H9 (cell line): ENCODE data around the gene NUTM2D. TPM values are rescaled to one million over a fixed set of nuclear protein-coding genes. Genes with fewer than 3 reads are reported as not detected.
"Not testable (repeated sequence)": the region's sequence is repeated elsewhere in the genome, so short reads cannot be mapped to it uniquely, and the experiment has no call there.

ENCODE experiments used
- DNase-seq: peaks from one replicate; pipeline ENCODE4 v3.0.0-alpha.2; 2017
- H2AFZ ChIP-seq: one replicate; pipeline ENCODE4 v1.6.1; 2013; ENCODE audit warnings: mild to moderate bottlenecking, low read length, control low read depth, moderate library complexity
- H2AK5ac ChIP-seq: 2 replicates; pipeline ENCODE4 v1.6.1; 2013; ENCODE audit warnings: low read length, control low read depth, mixed read lengths; ENCODE audit not compliant: insufficient read length
- H2BK120ac ChIP-seq: one replicate; pipeline ENCODE4 v1.6.1; 2013; ENCODE audit warnings: low read depth, mild to moderate bottlenecking, low read length, control low read depth, inconsistent platforms; ENCODE audit not compliant: poor library complexity, severe bottlenecking
- H2BK12ac ChIP-seq: 2 replicates; pipeline ENCODE4 v1.6.1; 2013; ENCODE audit warnings: low read length, control low read depth, mixed read lengths, low read depth; ENCODE audit not compliant: insufficient read length
- H2BK15ac ChIP-seq: 2 replicates; pipeline ENCODE4 v1.6.1; 2013; ENCODE audit warnings: low read depth, low read length, control low read depth
- H2BK20ac ChIP-seq: one replicate; pipeline ENCODE4 v1.6.1; 2013; ENCODE audit warnings: low read depth, mild to moderate bottlenecking, low read length, control low read depth, inconsistent platforms; ENCODE audit not compliant: poor library complexity, severe bottlenecking
- H2BK5ac ChIP-seq: 2 replicates; pipeline ENCODE4 v1.6.1; 2013; ENCODE audit warnings: low read length, control low read depth, mixed read lengths; ENCODE audit not compliant: insufficient read length
- H3K14ac ChIP-seq: 2 replicates; pipeline ENCODE4 v1.6.1; 2013; ENCODE audit warnings: low read length, control low read depth; ENCODE audit not compliant: insufficient read depth
- H3K18ac ChIP-seq: 2 replicates; pipeline ENCODE4 v1.6.1; 2013; ENCODE audit warnings: low read depth, mild to moderate bottlenecking, mixed read lengths, low read length, control low read depth; ENCODE audit not compliant: insufficient read length
- H3K23ac ChIP-seq: 2 replicates; pipeline ENCODE4 v1.6.1; 2013; ENCODE audit warnings: low read length, control low read depth, mixed read lengths, low read depth; ENCODE audit not compliant: insufficient read length
- H3K23me2 ChIP-seq: 2 replicates; pipeline ENCODE4 v1.6.1; 2013; ENCODE audit warnings: low read depth, mild to moderate bottlenecking, mixed read lengths, low read length, control low read depth; ENCODE audit not compliant: insufficient read length, poor library complexity, severe bottlenecking
- H3K27ac ChIP-seq: 2 replicates; pipeline ENCODE4 v1.5.1; 2013; ENCODE audit warnings: low read length, control low read depth, mixed read lengths, low read depth; ENCODE audit not compliant: insufficient read length
- H3K27me3 ChIP-seq: 2 replicates; pipeline ENCODE4 v1.6.1; 2013; ENCODE audit warnings: low read length, control low read depth, inconsistent platforms; ENCODE audit not compliant: insufficient read depth
- H3K4ac ChIP-seq: 2 replicates; pipeline ENCODE4 v1.6.1; 2013; ENCODE audit warnings: low read depth, mild to moderate bottlenecking, control low read depth, inconsistent platforms, low read length, moderate library complexity
- H3K4me1 ChIP-seq: 2 replicates; pipeline ENCODE4 v1.6.1; 2013; ENCODE audit warnings: low read length, control low read depth, inconsistent platforms; ENCODE audit not compliant: insufficient read depth
- H3K4me2 ChIP-seq: 2 replicates; pipeline ENCODE4 v1.6.1; 2013; ENCODE audit warnings: low read length, control low read depth, mixed read lengths; ENCODE audit not compliant: insufficient read length, insufficient read depth
- H3K56ac ChIP-seq: 2 replicates; pipeline ENCODE4 v1.6.1; 2013; ENCODE audit warnings: low read depth, mild to moderate bottlenecking, mixed read lengths, low read length, control low read depth; ENCODE audit not compliant: insufficient read length
- H3K79me1 ChIP-seq: 2 replicates; pipeline ENCODE4 v1.6.1; 2013; ENCODE audit warnings: low read depth, mild to moderate bottlenecking, moderate library complexity, low read length, control low read depth, inconsistent platforms; ENCODE audit not compliant: insufficient read depth, poor library complexity, severe bottlenecking
- H3K79me2 ChIP-seq: 2 replicates; pipeline ENCODE4 v1.6.1; 2013; ENCODE audit warnings: low read length, control low read depth, inconsistent platforms; ENCODE audit not compliant: insufficient read depth
- H3K9ac ChIP-seq: 2 replicates; pipeline ENCODE4 v1.6.1; 2013; ENCODE audit warnings: low read length, control low read depth, mixed read lengths; ENCODE audit not compliant: insufficient read length; ENCODE audit errors: extremely low read depth
- H3K9me3 ChIP-seq: one replicate; pipeline ENCODE4 v1.6.1; 2013; ENCODE audit warnings: low read depth, low read length, inconsistent platforms; ENCODE audit not compliant: control insufficient read depth
- H3T11ph ChIP-seq: one replicate; pipeline ENCODE4 v1.6.1; 2013; ENCODE audit warnings: mild to moderate bottlenecking, low read length, control low read depth, inconsistent platforms
- H4K20me1 ChIP-seq: one replicate; pipeline ENCODE4 v1.6.1; 2013; ENCODE audit not compliant: control insufficient read depth, insufficient read length, insufficient read depth
- H4K5ac ChIP-seq: 2 replicates; pipeline ENCODE4 v1.6.1; 2013; ENCODE audit warnings: low read depth, mild to moderate bottlenecking, mixed read lengths, low read length, control low read depth; ENCODE audit not compliant: insufficient read length
- H4K8ac ChIP-seq: replicated peaks from 2 replicates; pipeline ENCODE4 v1.6.1; 2013; ENCODE audit warnings: low read length, control low read depth, mixed read lengths, low read depth; ENCODE audit not compliant: insufficient read length
- H4K91ac ChIP-seq: 2 replicates; pipeline ENCODE4 v1.6.1; 2013; ENCODE audit warnings: low read depth, mild to moderate bottlenecking, moderate library complexity, mixed read lengths, low read length, control low read depth; ENCODE audit not compliant: insufficient read length
- H3K27ac Mint-ChIP-seq, 3 experiments: 2 replicates in 2 of 3; 3 replicates in 1 of 3; pipeline ENCODE4 v1.8.0; 2020 to 2021; ENCODE audit warnings: mixed read lengths in 3 of 3, mild to moderate bottlenecking in 1 of 3, moderate library complexity in 1 of 3
- H3K27me3 Mint-ChIP-seq: 2 replicates; pipeline ENCODE4 v1.8.0; 2021; ENCODE audit warnings: low read depth, mild to moderate bottlenecking, moderate library complexity, mixed read lengths
- H3K36me3 Mint-ChIP-seq, 3 experiments: 2 replicates in 2 of 3; 3 replicates in 1 of 3; pipeline ENCODE4 v1.8.0; 2020 to 2021; ENCODE audit warnings: low read depth in 3 of 3, mixed read lengths in 3 of 3; ENCODE audit not compliant: insufficient read depth in 1 of 3
- H3K4me1 Mint-ChIP-seq, 2 experiments: 2 replicates each; pipeline ENCODE4 v1.8.0; 2020; ENCODE audit warnings: mixed read lengths in 2 of 2
- H3K4me3 Mint-ChIP-seq, 2 experiments: 2 replicates in 1 of 2; 3 replicates in 1 of 2; pipeline ENCODE4 v1.8.0; 2020 to 2021; ENCODE audit warnings: mild to moderate bottlenecking in 2 of 2, mixed read lengths in 2 of 2, moderate library complexity in 1 of 2
- H3K9me3 Mint-ChIP-seq, 2 experiments: 2 replicates in 1 of 2; 3 replicates in 1 of 2; pipeline ENCODE4 v1.8.0; 2020; ENCODE audit warnings: mild to moderate bottlenecking in 2 of 2, mixed read lengths in 2 of 2, moderate library complexity in 1 of 2
- WGBS: extraction: QIAGEN DNeasy Blood & Tissue Kit; methylation state at CpG from one replicate; pipeline ENCODE4 v1.1.7; 2013; ENCODE audit warnings: missing lambda C conversion rate, low lambda C conversion rate, mixed read lengths; ENCODE audit not compliant: insufficient read length; ENCODE audit errors: extremely low coverage; 5-methylcytosine and 5-hydroxymethylcytosine counted together
- total RNA-seq: library from RNA; stranded (reverse); gene quantifications from 2 replicates; pipeline ENCODE4 v1.2.1, GENCODE V29; 2021

NUTM2D gene
- total RNA-seq, 1 experiment from 2014 or later = 3.5 TPM

GRCh38 chr10:87321505-87321904 lies 36.0 kb upstream of the NUTM2D start:
- not testable (repeated sequence) for H3K23ac ChIP-seq, H3K4me2 ChIP-seq, H3K36me3 Mint-ChIP-seq, H3K14ac ChIP-seq, H3K4ac ChIP-seq, H4K8ac ChIP-seq, H3K79me2 ChIP-seq, H4K5ac ChIP-seq, H3K27ac Mint-ChIP-seq, H3K9me3 ChIP-seq, H2BK12ac ChIP-seq, H2AK5ac ChIP-seq, H3K27ac ChIP-seq, H3K9ac ChIP-seq, H4K91ac ChIP-seq, H3K4me1 ChIP-seq, H3K4me3 Mint-ChIP-seq, H3K4me1 Mint-ChIP-seq, H3K27me3 ChIP-seq, H2BK120ac ChIP-seq, H3K9me3 Mint-ChIP-seq, H3K18ac ChIP-seq, H2BK20ac ChIP-seq, H3K79me1 ChIP-seq, H3K56ac ChIP-seq, H2BK5ac ChIP-seq, H3K23me2 ChIP-seq, H3K27me3 Mint-ChIP-seq, H2BK15ac ChIP-seq, DNase-seq, H3T11ph ChIP-seq, H4K20me1 ChIP-seq, H2AFZ ChIP-seq
- no CpG with 5 or more reads among the region's 1 CpG for WGBS

GRCh38 chr10:87324559-87324958 lies 33.0 kb upstream of the NUTM2D start:
- H2AFZ ChIP-seq, H3K4me1 ChIP-seq, H3K14ac ChIP-seq, H3K9me3 Mint-ChIP-seq, H3K23ac ChIP-seq, H3K36me3 Mint-ChIP-seq, H2BK15ac ChIP-seq, H2BK120ac ChIP-seq, H2AK5ac ChIP-seq, H2BK12ac ChIP-seq, H3K18ac ChIP-seq, H3K27me3 Mint-ChIP-seq, H2BK5ac ChIP-seq, H3K27ac Mint-ChIP-seq, H3K79me1 ChIP-seq, H3K9ac ChIP-seq, H4K8ac ChIP-seq, H4K91ac ChIP-seq, DNase-seq, H3K4me2 ChIP-seq, H3K4me3 Mint-ChIP-seq, H3K79me2 ChIP-seq, H3K56ac ChIP-seq, H3K4ac ChIP-seq, H3T11ph ChIP-seq, H3K23me2 ChIP-seq, H3K27me3 ChIP-seq, H3K4me1 Mint-ChIP-seq, H4K20me1 ChIP-seq, H3K27ac ChIP-seq, H4K5ac ChIP-seq, H2BK20ac ChIP-seq, H3K9me3 ChIP-seq: not testable (repeated sequence)
- no CpG with 5 or more reads among the region's 5 CpGs for WGBS
